Right atrium auricular region (tissue), 2 donors: ENCODE results near the gene LRRC23. TPM values are rescaled to one million over a fixed set of nuclear protein-coding genes. Genes with fewer than 3 reads are reported as not detected.
"Not testable (repeated sequence)": the region's sequence is repeated elsewhere in the genome, so short reads cannot be mapped to it uniquely, and the experiment has no call there.

Experiments used
- DNase-seq: peaks from one replicate; pipeline ENCODE4 v3.0.0-alpha.2; 2019; ENCODE audit warnings: low spot score
- H3K27ac ChIP-seq, 2 donors: fragments of 200-600 bp; sonication (generic); 1 replicate in 1 of 2; 2 replicates in 1 of 2; pipeline ENCODE4 v1.5.1; 2016 to 2019
- H3K27me3 ChIP-seq, 2 donors: fragments of 200-600 bp; sonication (generic); one replicate each; pipeline versions ENCODE4 v1.5.1 to v1.6.0; 2017 to 2019
- H3K36me3 ChIP-seq: fragments of 200-600 bp; sonication (generic); one replicate; pipeline ENCODE4 v1.5.1; 2016
- H3K4me1 ChIP-seq, 2 donors: fragments of 200-600 bp; sonication (generic); one replicate each; pipeline versions ENCODE4 v1.5.1 to v1.6.0; 2017 to 2019
- H3K4me3 ChIP-seq, 2 donors: fragments of 200-600 bp; sonication (generic); 1 replicate in 1 of 2; 2 replicates in 1 of 2; pipeline ENCODE4 v1.5.1; 2017 to 2019; ENCODE audit warnings: mild to moderate bottlenecking in 1 of 2, moderate library complexity in 1 of 2
- H3K9me3 ChIP-seq, 2 donors: fragments of 200-600 bp; sonication (generic); one replicate each; pipeline ENCODE4 v1.5.1; 2019
- CTCF ChIP-seq, 2 donors: fragments of 200-600 bp; sonication (generic); IDR thresholded peaks; one replicate each; pipeline ENCODE4 v1.5.1; 2019; ENCODE audit warnings: antibody characterized with exemption in 2 of 2
- total RNA-seq, 2 donors: library from RNA; depleted of rRNA; stranded (reverse); fragments of >200 nt; gene quantifications; one replicate each; pipeline ENCODE4 v1.1.0, GENCODE V29; 2016

The LRRC23 gene
- total RNA-seq, 2 donors from 2014 or later, result 8.4 to 15.6 TPM

- DNase-seq, result no peak
- Histone ChIP-seq H3K36me3 (no peaks in the 10 kb centered on the region), H3K4me1 (no peaks in the 10 kb centered on the region), H3K4me3 (no peak overlapping the region), H3K27me3 (no peaks in the 10 kb centered on the region), H3K27ac (no peak overlapping the region), H3K9me3 (no peaks in the 10 kb centered on the region)
- TF ChIP-seq CTCF (IDR thresholded peaks at IDR 0.05), result no peak
These were observed 20.1 kb upstream of the LRRC23 start for GRCh38 chr12:6884539-6884938.

GRCh38 chr12:6886206-6886999 is 18.2 kb upstream of the LRRC23 start:
- H3K4me1 ChIP-seq, DNase-seq, H3K36me3 ChIP-seq, H3K9me3 ChIP-seq, H3K4me3 ChIP-seq, H3K27me3 ChIP-seq, H3K27ac ChIP-seq: not testable (repeated sequence)

GRCh38 chr12:6887460-6887859 is 17.2 kb upstream of the LRRC23 start:
- Histone ChIP-seq H3K27ac (no peak overlapping the region), H3K36me3 (no peaks in the 10 kb centered on the region), H3K9me3 (no peaks in the 10 kb centered on the region), H3K27me3 (no peaks in the 10 kb centered on the region), H3K4me3 (no peak overlapping the region), H3K4me1 (peaks cover 0 to 8% of the 10 kb centered on the region in 2 donors)
- no peak for TF ChIP-seq CTCF (IDR thresholded peaks at IDR 0.05)
- no peak for DNase-seq

- no peaks in the 10 kb centered on the region for H3K9me3 ChIP-seq
- no peak for DNase-seq
- peaks cover 0 to 8% of the 10 kb centered on the region in 2 donors for H3K4me1 ChIP-seq
- no peak overlapping the region for H3K27ac ChIP-seq
- no peaks in the 10 kb centered on the region for H3K36me3 ChIP-seq
- H3K4me3 ChIP-seq, result no peak overlapping the region
- no peak for TF ChIP-seq CTCF (IDR thresholded peaks at IDR 0.05)
- H3K27me3 ChIP-seq, result no peaks in the 10 kb centered on the region
These were observed 16.3 kb upstream of the LRRC23 start for GRCh38 chr12:6888360-6888759.

- not testable (repeated sequence) for H3K9me3 ChIP-seq, DNase-seq, H3K36me3 ChIP-seq, H3K4me1 ChIP-seq, H3K27ac ChIP-seq, H3K27me3 ChIP-seq, H3K4me3 ChIP-seq
These were observed 15.8 kb upstream of the LRRC23 start for GRCh38 chr12:6888794-6889193.

- not testable (repeated sequence) for H3K9me3 ChIP-seq, H3K4me1 ChIP-seq, H3K27me3 ChIP-seq, H3K4me3 ChIP-seq, DNase-seq, H3K36me3 ChIP-seq
- peak overlapping the region; percentile 88 to 90 for H3K27ac ChIP-seq
These were observed 14.6 kb upstream of the LRRC23 start for GRCh38 chr12:6889775-6890573.

GRCh38 chr12:6890789-6891645 is 13.6 kb upstream of the LRRC23 start:
- H3K9me3 ChIP-seq, result no peaks in the 10 kb centered on the region
- no peaks in the 10 kb centered on the region for H3K36me3 ChIP-seq
- peak overlapping the region; percentile 88 to 90 for H3K27ac ChIP-seq
- peak; percentile 97 for DNase-seq
- no peaks in the 10 kb centered on the region for H3K27me3 ChIP-seq
- TF ChIP-seq CTCF (IDR thresholded peaks at IDR 0.05), result peak; percentile 92 to 97
- H3K4me1 ChIP-seq, result peaks cover 0 to 8% of the 10 kb centered on the region in 2 donors
- peak overlapping the region; percentile 38 to 61 for H3K4me3 ChIP-seq
